Ishikawa (cell line): ENCODE measurements around the gene C19orf18.

Source experiments
- EP300 ChIP-seq: IDR thresholded peaks from 2 replicates; pipeline ENCODE4 v1.6.1; 2012; ENCODE audit warnings: borderline replicate concordance
- RAD21 ChIP-seq: IDR thresholded peaks from 2 replicates; pipeline ENCODE4 v1.6.1; 2012; ENCODE audit warnings: low read depth

- TF ChIP-seq RAD21 = no peak
- TF ChIP-seq EP300 = no peak
Measured at GRCh38 chr19:57934820-57935665, 39.3 kb downstream of the C19orf18 start, which contains the start of gene ZNF418.
